HG02798 (cell line): ENCODE data around the gene SNRNP25.
"Not testable (repeated sequence)": the region's sequence is repeated elsewhere in the genome, so short reads cannot be mapped to it uniquely, and the experiment has no call there.

Experiments
- ATAC-seq: cut with Tn5 transposase; IDR thresholded peaks from one replicate; pipeline ENCODE4 v1.9.1; 2021; ENCODE audit warnings: mild to moderate bottlenecking; ENCODE audit not compliant: unreplicated experiment, poor library complexity

The SNRNP25 gene

GRCh38 chr16:41439-42068 is 12.1 kb upstream of the SNRNP25 start:
- ATAC-seq, result no peak

- no peak for ATAC-seq
Measured at GRCh38 chr16:42069-42457, 11.6 kb upstream of the SNRNP25 start.

GRCh38 chr16:42691-43090 is 10.9 kb upstream of the SNRNP25 start:
- ATAC-seq, result no peak

- no peak for ATAC-seq
Measured at GRCh38 chr16:43294-43693, 10.3 kb upstream of the SNRNP25 start.

- no peak for ATAC-seq
Measured at GRCh38 chr16:44655-45054, 9.0 kb upstream of the SNRNP25 start.

GRCh38 chr16:45454-45853 is 8.2 kb upstream of the SNRNP25 start:
- ATAC-seq, result no peak

- ATAC-seq, result not testable (repeated sequence)
Measured at GRCh38 chr16:46510-46909, 7.1 kb upstream of the SNRNP25 start.

GRCh38 chr16:47234-47633 is 6.4 kb upstream of the SNRNP25 start:
- ATAC-seq, result no peak

- no peak for ATAC-seq
Measured at GRCh38 chr16:50769-51591, 2.6 kb upstream of the SNRNP25 start.

- ATAC-seq, result no peak
Measured at GRCh38 chr16:54237-54581, 581 bp downstream of the SNRNP25 start.

GRCh38 chr16:55571-56136 is 2.0 kb downstream of the SNRNP25 start:
- ATAC-seq, result no peak

GRCh38 chr16:56231-56927 is 2.8 kb downstream of the SNRNP25 start:
- no peak for ATAC-seq

- no peak for ATAC-seq
Measured at GRCh38 chr16:57711-58110, 4.1 kb downstream of the SNRNP25 start.

GRCh38 chr16:58491-59439 is 5.1 kb downstream of the SNRNP25 start:
- no peak for ATAC-seq

GRCh38 chr16:59440-60059 is 5.9 kb downstream of the SNRNP25 start:
- no peak for ATAC-seq

GRCh38 chr16:60166-60565 is 6.5 kb downstream of the SNRNP25 start:
- no peak for ATAC-seq

GRCh38 chr16:60929-61878 is 7.6 kb downstream of the SNRNP25 start:
- ATAC-seq, result no peak

GRCh38 chr16:61879-62281 is 8.3 kb downstream of the SNRNP25 start:
- no peak for ATAC-seq
